ENCODE measurements around the gene ARHGEF19. TPM values are rescaled to one million over a fixed set of nuclear protein-coding genes. Genes with fewer than 3 reads are reported as not detected.

The ARHGEF19 gene
- total RNA-seq, 1 experiment from 2014 or later, result 7.7 TPM

- Mint-ChIP-seq H3K36me3 (ENCODE audit: insufficient read depth, unreplicated experiment) (peaks cover 10% of the 10 kb centered on the region), H3K27ac (ENCODE audit: unreplicated experiment) (no peak overlapping the region), H3K9me3 (ENCODE audit: unreplicated experiment) (no peaks in the 10 kb centered on the region), H3K4me3 (ENCODE audit: unreplicated experiment) (no peak overlapping the region), H3K4me1 (ENCODE audit: low read depth, unreplicated experiment) (no peaks in the 10 kb centered on the region), H3K27me3 (ENCODE audit: insufficient read depth, unreplicated experiment) (no peaks in the 10 kb centered on the region)
- Histone ChIP-seq H3K27me3 (replicated peaks; ENCODE audit: control insufficient read depth, insufficient read depth, low read length) (no peaks in the 10 kb centered on the region), H3K36me3 (ENCODE audit: control insufficient read depth, insufficient read depth, low read length) (0 out of 2 replicates have a peak, but pooled peaks cover 1% of the 10 kb centered on the region), H3K4me3 (ENCODE audit: low read depth, low read length) (no peak overlapping the region), H3K9me3 (no peaks in the 10 kb centered on the region), H3K4me1 (peaks cover 4% of the 10 kb centered on the region)
- TF ChIP-seq CTCF (IDR thresholded peaks at IDR 0.05; ENCODE audit: insufficient read depth in 1 of 2, low read depth in 1 of 2, low read length in 1 of 2, severe bottlenecking in 1 of 2, unreplicated experiment in 1 of 2), result peak; percentile 26 to 67
- CTCF ChIA-PET, result interaction anchor here (1.3 kb wide), 1 partner anchor 12 kb away, joined by 6 read pairs; no protein-coding TSS in a partner anchor
- intact Hi-C loops (cut with micrococcal nuclease; ENCODE audit: unreplicated experiment), result loop anchor here (1.0 kb wide), 1 partner anchor 40 kb away; no protein-coding TSS in a partner anchor
- BruUV-seq (replicated peaks), result no TSS peak
- peak; percentile 60 to 70 for DNase-seq
- POLR2A ChIA-PET, result interaction anchor here (2.4 kb wide), 1 partner anchor 12 kb away, joined by 28 read pairs; no protein-coding TSS in a partner anchor
Observed at GRCh38 chr1:16204634-16205333, 7.7 kb downstream of the ARHGEF19 start.

DNA sequence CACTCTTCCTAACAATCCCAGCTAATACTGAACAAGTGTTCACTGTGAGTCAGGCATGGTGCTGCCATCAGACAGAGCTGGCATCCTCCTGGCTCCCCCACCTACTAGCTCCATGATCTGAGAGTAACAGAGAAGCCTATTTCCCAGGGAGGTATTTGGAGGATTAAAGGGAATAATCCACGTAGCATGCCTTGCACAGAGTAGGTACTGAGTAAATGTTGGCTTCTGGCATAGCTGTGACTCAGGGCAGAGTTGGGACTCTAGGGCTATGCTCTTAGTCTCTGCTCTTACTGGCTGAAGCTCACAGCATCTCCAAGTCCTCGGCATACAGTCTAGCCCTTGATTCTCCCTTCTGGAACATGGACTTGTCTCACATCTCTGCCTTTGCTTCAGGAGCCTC is 8.2 kb downstream of the ARHGEF19 start:
- intact Hi-C loops (cut with micrococcal nuclease; ENCODE audit: unreplicated experiment), result no loop called here
- Histone ChIP-seq H3K4me3 (ENCODE audit: low read depth, low read length) (no peak overlapping the region), H3K27me3 (replicated peaks; ENCODE audit: control insufficient read depth, insufficient read depth, low read length) (no peaks in the 10 kb centered on the region), H3K4me1 (peaks cover 4% of the 10 kb centered on the region), H3K9me3 (no peaks in the 10 kb centered on the region), H3K36me3 (ENCODE audit: control insufficient read depth, insufficient read depth, low read length) (0 out of 2 replicates have a peak, but pooled peaks cover 1% of the 10 kb centered on the region)
- CTCF ChIA-PET, result interaction anchor here (0.5 to 1.3 kb wide), 2 partner anchors 13 to 49 kb away, joined by 5 to 6 read pairs; no protein-coding TSS in a partner anchor
- no peak for TF ChIP-seq CTCF (IDR thresholded peaks at IDR 0.05; ENCODE audit: insufficient read depth in 1 of 2, low read depth in 1 of 2, low read length in 1 of 2, severe bottlenecking in 1 of 2, unreplicated experiment in 1 of 2)
- Mint-ChIP-seq H3K27ac (ENCODE audit: unreplicated experiment) (no peak overlapping the region), H3K27me3 (ENCODE audit: insufficient read depth, unreplicated experiment) (no peaks in the 10 kb centered on the region), H3K4me3 (ENCODE audit: unreplicated experiment) (no peak overlapping the region), H3K4me1 (ENCODE audit: low read depth, unreplicated experiment) (no peaks in the 10 kb centered on the region), H3K9me3 (ENCODE audit: unreplicated experiment) (no peaks in the 10 kb centered on the region), H3K36me3 (ENCODE audit: insufficient read depth, unreplicated experiment) (peaks cover 10% of the 10 kb centered on the region)
- POLR2A ChIA-PET, result no interaction called here
- no peak for DNase-seq
- BruUV-seq (replicated peaks), result no TSS peak

DNA sequence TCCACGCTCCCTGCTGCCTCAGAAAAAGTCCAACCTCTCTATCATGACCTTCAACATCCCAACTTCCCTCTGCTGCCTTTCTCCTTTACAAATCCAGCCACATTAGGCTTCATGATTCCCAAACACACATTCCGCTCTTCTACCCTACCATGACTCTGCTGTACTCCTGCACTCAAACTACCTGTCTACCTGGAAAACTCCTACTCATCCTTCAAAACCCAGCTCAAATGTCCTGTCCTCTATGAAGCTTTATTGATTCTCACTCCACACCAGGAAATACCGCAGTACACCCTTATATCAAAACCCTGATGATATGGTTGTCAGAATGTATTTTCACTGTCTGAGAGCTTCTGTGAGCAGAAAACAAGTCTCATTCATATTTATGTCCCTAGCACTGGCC is 8.9 kb downstream of the ARHGEF19 start:
- Mint-ChIP-seq H3K9me3 (ENCODE audit: unreplicated experiment) (no peaks in the 10 kb centered on the region), H3K27me3 (ENCODE audit: insufficient read depth, unreplicated experiment) (no peaks in the 10 kb centered on the region), H3K4me3 (ENCODE audit: unreplicated experiment) (no peak overlapping the region), H3K36me3 (ENCODE audit: insufficient read depth, unreplicated experiment) (peaks cover 10% of the 10 kb centered on the region), H3K27ac (ENCODE audit: unreplicated experiment) (no peak overlapping the region), H3K4me1 (ENCODE audit: low read depth, unreplicated experiment) (peaks cover 6% of the 10 kb centered on the region)
- Histone ChIP-seq H3K4me1 (peaks cover 4% of the 10 kb centered on the region), H3K36me3 (ENCODE audit: control insufficient read depth, insufficient read depth, low read length) (0 out of 2 replicates have a peak, but pooled peaks cover 1% of the 10 kb centered on the region), H3K9me3 (no peaks in the 10 kb centered on the region), H3K27me3 (replicated peaks; ENCODE audit: control insufficient read depth, insufficient read depth, low read length) (no peaks in the 10 kb centered on the region), H3K4me3 (ENCODE audit: low read depth, low read length) (no peak overlapping the region)
- BruUV-seq (replicated peaks), result no TSS peak
- TF ChIP-seq CTCF (IDR thresholded peaks at IDR 0.05; ENCODE audit: insufficient read depth in 1 of 2, low read depth in 1 of 2, low read length in 1 of 2, severe bottlenecking in 1 of 2, unreplicated experiment in 1 of 2), result no peak
- POLR2A ChIA-PET, result no interaction called here
- CTCF ChIA-PET, result interaction anchor here (0.5 kb wide), 1 partner anchor 49 kb away, joined by 5 read pairs; no protein-coding TSS in a partner anchor
- intact Hi-C loops (cut with micrococcal nuclease; ENCODE audit: unreplicated experiment), result no loop called here
- no peak for DNase-seq
